ENCODE results near the gene ALKBH8.

- TF ChIP-seq CTCF (IDR thresholded peaks at IDR 0.05): no peak
- no peak for TF ChIP-seq POLR2A (IDR thresholded peaks at IDR 0.05)
Observed at GRCh38 chr11:107547961-107548360, 17.6 kb downstream of the ALKBH8 start.

Data from thyroid gland (tissue), 4 donors.